ENCODE measurements around the gene MBNL1. TPM values are rescaled to one million over a fixed set of nuclear protein-coding genes. Genes with fewer than 3 reads are reported as not detected.

MBNL1 gene
- total and polyA plus RNA-seq, 2 of the 13 experiments (the other 11 are each of a cell fraction or from before 2014, with no cell fraction given), result 27.1 to 55.4 TPM

- TF ChIP-seq GMEB1 (CRISPR knock-in tag; IDR thresholded peaks at IDR 0.05; ENCODE audit: borderline replicate concordance) (peak; percentile 47; the same call in 1 of the 2 replicates), KLF13 (CRISPR knock-in tag; IDR thresholded peaks at IDR 0.05) (no peak), ZFP36 (IDR thresholded peaks at IDR 0.05; ENCODE audit: borderline replicate concordance, low read depth, low read length, partially characterized antibody) (no peak), XRCC5 (optimal IDR thresholded peaks at IDR 0.05; ENCODE audit: low read length) (no peak), AGO1 (IDR thresholded peaks at IDR 0.05; ENCODE audit: low read depth, low read length, poor library complexity, severe bottlenecking) (no peak), BCLAF1 (IDR thresholded peaks at IDR 0.05) (no peak), HDAC2 (CRISPR knock-in tag; IDR thresholded peaks at IDR 0.05) (0 out of 2 replicates have a peak, but pooled peaks have one; percentile 11), ZNF720 (CRISPR knock-in tag; IDR thresholded peaks at IDR 0.05) (no peak), ZNF276 (CRISPR knock-in tag; IDR thresholded peaks at IDR 0.05; ENCODE audit: low read depth) (no peak), FOXJ3 (CRISPR knock-in tag; IDR thresholded peaks at IDR 0.05; ENCODE audit: borderline replicate concordance) (peak; percentile 60), SIN3B (IDR thresholded peaks at IDR 0.05; ENCODE audit: low read length) (no peak), RCOR2 (CRISPR knock-in tag; IDR thresholded peaks at IDR 0.05) (no peak), ZNF605 (CRISPR knock-in tag; IDR thresholded peaks at IDR 0.05) (no peak; the same call in 1 of the 2 replicates), CBX1 (IDR thresholded peaks at IDR 0.05; ENCODE audit: low read depth) (no peak), GABPA (IDR thresholded peaks at IDR 0.05; ENCODE audit: low read depth, low read length) (0 out of 2 replicates have a peak, but pooled peaks have one; percentile 6), GABPA (CRISPR knock-in tag; IDR thresholded peaks at IDR 0.05; ENCODE audit: low read depth) (peak; percentile 57; the same call in 1 of the 2 replicates), ZNF253 (CRISPR knock-in tag; IDR thresholded peaks at IDR 0.05; ENCODE audit: borderline replicate concordance) (no peak; the same call in 1 of the 2 replicates), RNF219 (CRISPR knock-in tag; IDR thresholded peaks at IDR 0.05) (peak; percentile 47; the same call in 1 of the 2 replicates), ZNF781 (CRISPR knock-in tag; IDR thresholded peaks at IDR 0.05; ENCODE audit: borderline replicate concordance, not compliant biosample characterization) (no peak)
These were observed at the start of gene MBNL1 (continued) for GRCh38 chr3:152268555-152269055.
